K562 (cell line): Measurements from ENCODE around the gene ARMC6. TPM values are rescaled to one million over a fixed set of nuclear protein-coding genes. Genes with fewer than 3 reads are reported as not detected.

Experiments used
- AFF4 ChIP-seq: sonication (generic); formaldehyde crosslinking; IDR thresholded peaks from 2 replicates; pipeline ENCODE4 v1.8.0; 2023; ENCODE audit warnings: mild to moderate bottlenecking, missing genetic modification reagents
- E2F8 ChIP-seq: fragments of 450-650 bp; IDR thresholded peaks from 2 replicates; pipeline ENCODE4 v1.7.1; 2018; ENCODE audit warnings: mild to moderate bottlenecking, low read depth; ENCODE audit not compliant: partially characterized antibody
- ELK3 ChIP-seq: fragments of 450-650 bp; formaldehyde crosslinking; IDR thresholded peaks from 2 replicates; pipeline ENCODE4 v1.4.0; 2020; ENCODE audit warnings: mild to moderate bottlenecking
- GTF2A2 ChIP-seq: IDR thresholded peaks from 2 replicates; pipeline ENCODE4 v1.6.1; 2016; ENCODE audit warnings: mild to moderate bottlenecking, missing genetic modification characterization, missing compliant biosample characterization
- ILF3 ChIP-seq: fragments of 450-650 bp; IDR thresholded peaks from 2 replicates; pipeline ENCODE4 v1.6.1; 2018; ENCODE audit warnings: antibody characterized with exemption, mild to moderate bottlenecking, moderate library complexity, borderline replicate concordance
- NR2C1 ChIP-seq, 2 experiments: fragments of 450-650 bp; IDR thresholded peaks; 2 replicates each; pipeline ENCODE4 v1.6.1; 2017; ENCODE audit warnings: mild to moderate bottlenecking in 2 of 2, antibody characterized with exemption in 1 of 2, inconsistent platforms in 1 of 2, missing compliant biosample characterization in 1 of 2, missing genetic modification characterization in 1 of 2
- NR4A1 ChIP-seq, 2 experiments: fragments of 250-450 bp in 1 of 2; fragments of 450-650 bp in 1 of 2; sonication (Bioruptor Pico) in 1 of 2; IDR thresholded peaks; 2 replicates each; pipeline versions ENCODE4 v1.4.0 to v1.6.1; 2016 to 2020; ENCODE audit warnings: mild to moderate bottlenecking in 2 of 2, missing compliant biosample characterization in 1 of 2, missing genetic modification characterization in 1 of 2, moderate library complexity in 1 of 2
- SLC30A9 ChIP-seq: fragments of 250-450 bp; sonication (Bioruptor Pico); IDR thresholded peaks from 2 replicates; pipeline ENCODE4 v1.8.0; 2022; ENCODE audit warnings: mild to moderate bottlenecking, moderate library complexity
- TRIM24 ChIP-seq, 2 experiments: fragments of 450-650 bp; IDR thresholded peaks; 2 replicates each; pipeline ENCODE4 v1.6.1; 2016
- ZFP36 ChIP-seq: fragments of 150-350 bp; IDR thresholded peaks from 2 replicates; pipeline ENCODE4 v1.6.1; 2018; ENCODE audit warnings: low read length, low read depth; ENCODE audit not compliant: partially characterized antibody
- ZKSCAN1 ChIP-seq: fragments of 150-350 bp; IDR thresholded peaks from 2 replicates; pipeline ENCODE4 v1.6.1; 2016; ENCODE audit warnings: low read depth, low read length
- ZNF263 ChIP-seq: sonication (generic); formaldehyde crosslinking; IDR thresholded peaks from 2 replicates; pipeline ENCODE4 v1.8.0; 2022; ENCODE audit warnings: mild to moderate bottlenecking, missing genetic modification reagents, borderline replicate concordance
- ZNF41 ChIP-seq: fragments of 250-450 bp; sonication (Bioruptor Pico); conservative IDR thresholded peaks from 2 replicates; pipeline ENCODE4 v1.4.0; 2020; ENCODE audit warnings: mild to moderate bottlenecking
- ZNF639 ChIP-seq, 2 experiments: fragments of 200-800 bp in 1 of 2; sonication (Bioruptor generic) in 1 of 2; sonication (generic) in 1 of 2; formaldehyde crosslinking in 1 of 2; IDR thresholded peaks in 1 of 2; conservative IDR thresholded peaks in 1 of 2; 2 replicates each; pipeline versions ENCODE4 v1.5.0 to v1.6.1; 2016 to 2020; ENCODE audit warnings: missing compliant biosample characterization in 1 of 2, missing genetic modification characterization in 1 of 2, missing genetic modification reagents in 1 of 2
- polyA plus RNA-seq, 8 experiments: library from polyadenylated mRNA; depleted of rRNA in 4 of 8; stranded (reverse) in 5 of 8; unstranded in 3 of 8; fragments of >200 nt; fragmentation: Nextera tagmentation in 2 of 8; fragmentation: Illumina TruSeq in 1 of 8; extraction: Ambion mirVana in 2 of 8; extraction: Trizol in 1 of 8; gene quantifications; 2 replicates each; pipeline versions ENCODE4 v1.2.1 to v1.2.3, GENCODE V29; 2011 to 2014; ENCODE audit warnings: inconsistent platforms in 1 of 8, missing spikeins in 1 of 8
- total RNA-seq, 7 experiments: library from RNA; depleted of rRNA in 6 of 7; stranded (reverse); fragments of >200 nt in 6 of 7; fragmentation: Illumina TruSeq in 2 of 7; extraction: Trizol in 2 of 7; gene quantifications; 2 replicates each; pipeline versions ENCODE4 v1.2.1 to v1.2.3, GENCODE V29; 2011 to 2021; ENCODE audit warnings: low replicate concordance in 1 of 7
- TF ChIP-seq, protein P1 (sequence below): fragments of 450-650 bp; IDR thresholded peaks from one replicate; pipeline ENCODE4 v1.6.1; 2018; ENCODE audit warnings: mild to moderate bottlenecking, moderate library complexity; ENCODE audit not compliant: partially characterized antibody

Gene ARMC6
- total and polyA plus RNA-seq, 9 of the 15 experiments (the other 6 are each of a cell fraction or from before 2014, with no cell fraction given), result 2.1 to 93.4 (median 63.6) TPM

DNA sequence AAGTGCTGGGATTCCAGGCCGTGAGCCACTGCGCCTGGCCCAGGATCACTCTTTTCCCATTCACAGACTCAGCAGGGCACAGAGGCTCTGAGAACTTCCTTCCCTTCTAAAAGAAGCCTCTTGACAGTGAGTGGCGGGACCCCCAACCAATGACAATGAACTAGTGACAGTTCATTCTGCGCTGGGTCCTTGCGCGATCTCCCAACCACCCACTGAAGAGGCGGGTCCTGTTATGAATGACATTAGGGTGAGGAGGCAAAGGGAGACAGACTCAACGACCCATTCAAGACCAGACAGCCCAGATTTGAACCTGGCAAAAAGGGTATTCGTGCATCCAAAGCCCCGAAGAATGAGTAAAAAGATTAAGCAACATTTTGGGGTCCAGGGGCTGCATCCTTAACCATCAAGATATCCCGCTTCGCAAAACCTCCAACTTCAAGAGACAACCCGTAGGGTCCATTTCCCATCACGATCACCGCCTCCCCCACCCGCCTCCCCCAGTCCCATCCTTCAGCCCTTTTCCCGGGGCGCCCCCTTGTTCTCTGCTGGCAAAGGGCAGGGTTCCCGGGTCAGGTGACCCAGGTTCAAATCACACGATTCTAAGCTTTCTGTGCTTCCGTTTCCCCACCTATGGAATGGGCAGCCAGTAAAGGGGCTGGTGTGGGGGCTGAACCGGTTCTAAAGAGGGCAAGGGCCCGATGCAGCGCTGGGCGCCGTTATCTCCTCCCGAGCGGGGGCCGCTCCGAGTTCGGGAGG lies 805 bp upstream of the ARMC6 start (continued):
- TF ChIP-seq NR2C1 (IDR thresholded peaks at IDR 0.05), result no peak
- TF ChIP-seq NR2C1 (tag; IDR thresholded peaks at IDR 0.05), result no peak
- no peak for TF ChIP-seq ZKSCAN1
- TF ChIP-seq TRIM24 (IDR thresholded peaks at IDR 0.05), result no peak
- TF ChIP-seq ZNF639 (CRISPR knock-in tag; conservative IDR thresholded peaks at IDR 0.05 in 1 of 2, IDR thresholded peaks at IDR 0.05 in 1 of 2), result no peak
- no peak for TF ChIP-seq AFF4 (CRISPR knock-in tag)
- TF ChIP-seq, protein P1, sequence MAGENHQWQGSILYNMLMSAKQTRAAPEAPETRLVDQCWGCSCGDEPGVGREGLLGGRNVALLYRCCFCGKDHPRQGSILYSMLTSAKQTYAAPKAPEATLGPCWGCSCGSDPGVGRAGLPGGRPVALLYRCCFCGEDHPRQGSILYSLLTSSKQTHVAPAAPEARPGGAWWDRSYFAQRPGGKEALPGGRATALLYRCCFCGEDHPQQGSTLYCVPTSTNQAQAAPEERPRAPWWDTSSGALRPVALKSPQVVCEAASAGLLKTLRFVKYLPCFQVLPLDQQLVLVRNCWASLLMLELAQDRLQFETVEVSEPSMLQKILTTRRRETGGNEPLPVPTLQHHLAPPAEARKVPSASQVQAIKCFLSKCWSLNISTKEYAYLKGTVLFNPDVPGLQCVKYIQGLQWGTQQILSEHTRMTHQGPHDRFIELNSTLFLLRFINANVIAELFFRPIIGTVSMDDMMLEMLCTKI, result no peak
- TF ChIP-seq NR4A1 (CRISPR knock-in tag; IDR thresholded peaks at IDR 0.05), result no peak
- no peak for TF ChIP-seq NR4A1 (tag; IDR thresholded peaks at IDR 0.05)
- TF ChIP-seq ZNF41, result no peak
- TF ChIP-seq ILF3, result no peak
- TF ChIP-seq ELK3 (CRISPR knock-in tag), result no peak
- TF ChIP-seq SLC30A9 (CRISPR knock-in tag), result no peak
- TF ChIP-seq ZFP36, result no peak
- TF ChIP-seq GTF2A2, result no peak
- TF ChIP-seq E2F8, result no peak
- TF ChIP-seq ZNF263 (CRISPR knock-in tag), result no peak
